ENCODE measurements around the gene C10orf88.
A peak's percentile ranks its signal among the peaks of the same experiment; 100 is the strongest.

Gene C10orf88, protein sequence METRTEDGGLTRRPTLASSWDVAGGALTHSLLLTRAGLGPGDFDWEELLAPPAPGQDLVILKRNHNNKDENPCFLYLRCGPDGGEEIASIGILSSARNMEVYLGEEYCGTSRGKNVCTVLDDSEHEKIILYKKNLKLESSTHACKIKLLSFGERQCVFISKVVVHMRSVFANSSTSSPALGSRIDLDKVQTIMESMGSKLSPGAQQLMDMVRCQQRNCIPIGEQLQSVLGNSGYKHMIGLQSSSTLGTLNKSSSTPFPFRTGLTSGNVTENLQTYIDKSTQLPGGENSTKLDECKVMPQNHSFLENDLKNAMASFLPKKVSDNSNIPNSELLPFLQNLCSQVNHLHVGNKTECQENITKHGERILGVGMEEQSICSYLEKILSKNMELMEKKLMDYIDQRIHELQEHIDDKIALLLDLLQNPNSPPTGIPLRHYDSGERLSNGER

DNA sequence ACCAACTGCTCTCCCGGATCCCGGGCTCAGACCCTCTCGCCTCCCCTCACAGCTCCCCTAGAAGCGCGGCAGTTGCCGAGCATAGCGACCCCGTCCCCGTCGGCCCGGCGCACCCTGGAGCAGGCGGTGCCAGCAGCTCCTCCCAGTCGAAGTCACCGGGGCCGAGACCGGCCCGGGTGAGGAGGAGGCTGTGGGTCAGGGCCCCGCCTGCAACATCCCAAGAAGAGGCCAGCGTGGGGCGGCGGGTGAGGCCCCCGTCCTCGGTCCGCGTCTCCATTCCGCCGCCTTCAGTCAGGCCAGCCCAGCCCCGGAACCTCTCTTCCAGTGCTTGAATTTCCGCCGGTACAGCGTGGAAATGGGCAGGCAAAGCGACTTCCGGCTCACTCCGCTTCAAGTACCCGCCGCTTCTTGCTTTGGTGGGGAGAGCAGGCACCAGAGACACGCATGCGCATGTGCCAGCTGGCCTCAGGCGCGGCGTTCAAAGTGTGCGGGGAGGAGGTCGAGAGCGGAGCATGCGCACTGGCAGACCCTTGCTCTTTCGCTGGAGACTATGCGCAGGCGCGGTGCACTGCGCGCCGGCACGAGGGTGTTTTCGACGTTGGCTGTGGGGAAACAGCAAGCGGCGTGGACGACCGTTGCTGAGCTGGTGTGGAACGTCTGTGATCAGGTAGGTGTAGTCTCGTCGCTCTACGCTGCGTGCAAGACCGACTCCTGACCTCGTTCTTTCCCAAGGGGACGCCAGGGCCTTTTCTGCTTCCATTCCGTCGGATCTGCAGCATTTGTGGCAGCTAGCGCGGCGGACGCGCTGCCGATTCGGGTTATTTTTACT, at the start of gene C10orf88:
Gene C10orf88 (minus strand): TSS at position 326 of the 829 bp plus-strand sequence. CDS start 49 bp downstream, at position 277.
- Mint-ChIP-seq H3K27me3 (ENCODE audit: low read depth) (peaks cover 9% of the 10 kb centered on the region), H3K27ac (peak within 1 kb of the TSS; percentile 84), H3K36me3 (ENCODE audit: low read depth) (peaks cover 13% of the 10 kb centered on the region), H3K4me3 (peak within 1 kb of the TSS; percentile 84), H3K9me3 (no peaks in the 10 kb centered on the region), H3K4me1 (ENCODE audit: low read depth) (peaks cover 21% of the 10 kb centered on the region)

DNA sequence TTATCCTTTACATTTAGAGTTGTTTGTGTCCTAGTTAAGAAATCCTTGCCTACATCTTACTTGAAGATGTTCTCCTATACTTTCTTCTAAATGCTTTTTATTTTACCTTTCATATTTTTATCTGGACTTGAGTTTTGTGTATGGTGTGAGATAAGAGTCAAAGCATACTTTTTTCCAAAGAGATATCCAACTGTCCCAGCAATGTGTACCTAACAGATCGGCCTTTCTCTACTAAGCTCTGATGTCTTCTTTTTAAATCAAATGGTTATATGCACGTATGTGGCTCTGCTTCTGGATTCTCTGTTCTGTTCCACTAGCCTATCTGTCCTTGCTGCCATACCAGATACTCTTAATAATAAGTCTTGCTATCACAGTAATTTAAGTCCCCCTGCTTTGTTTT, 47.3 kb upstream of the C10orf88 start:
- Mint-ChIP-seq H3K27ac (no peak overlapping the region), H3K27me3 (ENCODE audit: low read depth) (no peaks in the 10 kb centered on the region), H3K9me3 (no peaks in the 10 kb centered on the region), H3K4me3 (no peak overlapping the region), H3K36me3 (ENCODE audit: low read depth) (peaks cover 11% of the 10 kb centered on the region), H3K4me1 (ENCODE audit: low read depth) (peaks cover 11% of the 10 kb centered on the region)

DNA sequence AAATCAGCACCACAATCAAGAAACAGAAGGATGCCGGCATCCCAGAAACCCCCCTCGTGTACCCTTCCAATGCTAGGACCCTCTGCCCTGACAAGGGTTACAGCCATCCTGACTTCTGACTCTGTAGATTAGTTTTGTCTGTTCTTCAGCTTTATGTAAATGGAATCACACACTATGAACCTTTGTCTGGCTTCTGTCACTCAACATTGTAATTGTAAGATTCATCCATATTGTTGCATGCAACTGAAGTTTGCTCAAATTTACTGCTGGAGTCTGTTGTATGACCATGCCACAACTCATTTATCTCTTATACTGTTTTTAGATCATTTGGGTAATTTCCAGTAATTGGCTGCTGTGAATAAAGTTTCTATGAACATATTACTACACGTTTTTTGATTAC, 46.1 kb upstream of the C10orf88 start:
- Mint-ChIP-seq H3K36me3 (ENCODE audit: low read depth) (peaks cover 14% of the 10 kb centered on the region), H3K9me3 (no peaks in the 10 kb centered on the region), H3K4me1 (ENCODE audit: low read depth) (peaks cover 11% of the 10 kb centered on the region), H3K4me3 (no peak overlapping the region), H3K27me3 (ENCODE audit: low read depth) (no peaks in the 10 kb centered on the region), H3K27ac (no peak overlapping the region)

DNA sequence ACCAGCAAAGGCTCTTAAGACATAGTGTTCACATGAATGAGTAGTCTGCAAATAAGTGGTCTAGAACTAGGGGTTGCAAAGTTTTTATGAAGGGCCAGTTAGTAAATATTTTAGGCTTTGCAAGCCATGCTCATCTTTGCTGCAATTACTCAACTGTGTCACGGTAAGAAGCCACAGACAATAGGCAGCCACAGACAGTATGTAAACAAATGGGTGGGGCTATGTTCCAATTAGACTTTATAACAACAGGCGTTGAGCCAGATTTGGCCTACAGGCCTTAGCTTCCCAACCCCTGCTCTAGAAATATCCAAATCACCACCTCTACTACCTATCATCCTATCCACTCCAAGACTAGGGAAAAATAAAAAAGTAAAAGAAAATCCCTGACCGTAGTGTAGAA, 45.3 kb upstream of the C10orf88 start:
- H3K4me1 Mint-ChIP-seq (ENCODE audit: low read depth), result peaks cover 11% of the 10 kb centered on the region

DNA sequence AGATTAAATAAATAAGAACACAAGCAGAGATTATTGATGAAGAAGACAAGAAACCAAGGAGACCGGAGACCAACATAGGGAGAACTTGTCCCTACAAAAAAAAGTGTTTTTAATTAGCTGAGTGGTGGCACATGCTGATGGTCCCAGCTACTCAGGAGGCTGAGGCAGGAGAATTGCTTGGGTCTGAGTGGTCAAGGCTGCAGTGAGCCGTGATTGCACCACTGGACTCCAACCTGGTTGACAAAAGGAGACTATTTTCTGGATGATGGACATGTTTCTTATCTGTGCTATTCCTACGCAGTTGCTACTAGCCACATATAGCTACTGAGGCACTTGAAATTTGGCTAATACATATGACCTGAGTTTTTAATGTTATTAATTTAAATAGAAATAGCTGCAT, 44.9 kb upstream of the C10orf88 start:
- H3K4me1 Mint-ChIP-seq (ENCODE audit: low read depth), result peaks cover 11% of the 10 kb centered on the region
- no peaks in the 10 kb centered on the region for H3K27me3 Mint-ChIP-seq (ENCODE audit: low read depth)
- H3K27ac Mint-ChIP-seq, result no peak overlapping the region
- H3K4me3 Mint-ChIP-seq, result no peak overlapping the region
- H3K9me3 Mint-ChIP-seq, result no peaks in the 10 kb centered on the region
- peaks cover 17% of the 10 kb centered on the region for H3K36me3 Mint-ChIP-seq (ENCODE audit: low read depth)

More for the DNA sequence above, 45.3 kb upstream of the C10orf88 start:
- H3K4me3 Mint-ChIP-seq, result no peak overlapping the region
- H3K27me3 Mint-ChIP-seq (ENCODE audit: low read depth), result no peaks in the 10 kb centered on the region
- H3K36me3 Mint-ChIP-seq (ENCODE audit: low read depth), result peaks cover 15% of the 10 kb centered on the region
- H3K27ac Mint-ChIP-seq, result no peak overlapping the region
- no peaks in the 10 kb centered on the region for H3K9me3 Mint-ChIP-seq

DNA sequence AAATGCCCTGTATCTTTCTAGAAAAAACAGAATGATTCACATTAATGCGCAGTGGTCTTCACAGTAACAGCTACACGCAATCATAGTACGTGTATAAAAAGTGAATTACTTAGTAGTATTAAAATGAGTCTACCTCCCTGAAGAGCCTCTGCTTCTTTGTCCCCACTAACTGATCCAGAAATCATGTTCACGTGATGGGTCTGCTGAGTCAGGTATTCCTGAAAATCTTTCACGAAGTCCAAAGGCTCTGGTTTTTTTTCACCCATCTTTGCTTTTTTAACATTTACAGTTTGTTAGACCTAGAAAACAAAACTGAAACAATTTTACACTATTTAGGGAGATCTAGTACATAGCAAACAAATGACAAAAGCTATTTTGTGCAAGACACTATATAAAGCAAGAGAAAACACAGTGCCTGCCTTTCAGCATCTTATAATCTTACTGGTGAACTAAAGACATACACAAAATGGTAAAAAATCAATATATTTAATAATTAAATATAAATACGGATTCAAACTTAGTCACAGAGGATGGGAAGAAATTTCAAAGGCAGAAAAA, 44.4 kb upstream of the C10orf88 start:
- Mint-ChIP-seq H3K27me3 (ENCODE audit: low read depth) (no peaks in the 10 kb centered on the region), H3K4me3 (no peak overlapping the region), H3K4me1 (ENCODE audit: low read depth) (peaks cover 11% of the 10 kb centered on the region), H3K36me3 (ENCODE audit: low read depth) (peaks cover 19% of the 10 kb centered on the region), H3K9me3 (no peaks in the 10 kb centered on the region), H3K27ac (no peak overlapping the region)

DNA sequence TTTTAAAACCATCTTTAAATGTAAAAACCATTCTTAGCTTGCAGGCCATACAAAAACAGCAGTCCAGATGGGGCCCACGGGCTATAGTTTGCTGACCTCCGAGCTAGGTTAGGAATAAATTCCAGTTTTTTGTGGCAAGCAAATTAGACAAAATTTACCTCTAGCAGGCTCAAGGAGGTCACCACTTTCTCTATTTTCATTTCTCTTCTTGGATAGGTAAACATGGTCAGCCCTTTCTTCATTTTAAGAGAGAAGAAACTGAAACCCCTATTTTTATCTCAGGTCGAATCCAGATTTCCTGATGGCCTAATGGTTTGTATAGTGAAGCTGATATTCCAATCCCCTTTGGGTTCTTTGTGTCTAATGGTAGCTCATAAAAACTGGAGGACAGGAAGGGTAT, 43.8 kb upstream of the C10orf88 start:
- no peaks in the 10 kb centered on the region for H3K27me3 Mint-ChIP-seq (ENCODE audit: low read depth)
- H3K4me1 Mint-ChIP-seq (ENCODE audit: low read depth), result peaks cover 11% of the 10 kb centered on the region

DNA sequence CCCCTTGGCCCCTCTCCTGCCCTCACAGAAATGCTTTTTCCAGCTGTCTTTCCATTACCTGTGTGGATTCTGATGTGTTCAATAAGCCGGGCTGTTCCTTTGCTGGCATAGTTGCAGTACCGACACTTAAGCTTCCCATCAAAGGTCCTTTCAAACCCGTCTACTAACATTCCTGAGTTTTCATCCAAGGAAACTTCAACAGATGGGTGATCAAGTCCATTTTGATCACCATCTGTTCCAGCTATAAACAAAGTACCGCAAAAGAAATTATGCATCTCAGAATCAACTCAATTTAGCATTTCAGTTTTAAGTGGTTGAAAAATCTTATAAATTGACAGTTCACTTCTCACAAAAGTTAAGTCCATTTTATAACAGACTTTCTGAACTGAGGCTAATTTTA, 41.9 kb upstream of the C10orf88 start:
- H3K9me3 Mint-ChIP-seq, result no peaks in the 10 kb centered on the region
- H3K36me3 Mint-ChIP-seq (ENCODE audit: low read depth), result peaks cover 16% of the 10 kb centered on the region
- no peak overlapping the region for H3K4me3 Mint-ChIP-seq
- H3K4me1 Mint-ChIP-seq (ENCODE audit: low read depth), result peaks cover 11% of the 10 kb centered on the region
- no peak overlapping the region for H3K27ac Mint-ChIP-seq
- H3K27me3 Mint-ChIP-seq (ENCODE audit: low read depth), result no peaks in the 10 kb centered on the region

More for the DNA sequence above, 43.8 kb upstream of the C10orf88 start:
- H3K27ac Mint-ChIP-seq, result no peak overlapping the region
- no peak overlapping the region for H3K4me3 Mint-ChIP-seq
- peaks cover 19% of the 10 kb centered on the region for H3K36me3 Mint-ChIP-seq (ENCODE audit: low read depth)
- H3K9me3 Mint-ChIP-seq, result no peaks in the 10 kb centered on the region

DNA sequence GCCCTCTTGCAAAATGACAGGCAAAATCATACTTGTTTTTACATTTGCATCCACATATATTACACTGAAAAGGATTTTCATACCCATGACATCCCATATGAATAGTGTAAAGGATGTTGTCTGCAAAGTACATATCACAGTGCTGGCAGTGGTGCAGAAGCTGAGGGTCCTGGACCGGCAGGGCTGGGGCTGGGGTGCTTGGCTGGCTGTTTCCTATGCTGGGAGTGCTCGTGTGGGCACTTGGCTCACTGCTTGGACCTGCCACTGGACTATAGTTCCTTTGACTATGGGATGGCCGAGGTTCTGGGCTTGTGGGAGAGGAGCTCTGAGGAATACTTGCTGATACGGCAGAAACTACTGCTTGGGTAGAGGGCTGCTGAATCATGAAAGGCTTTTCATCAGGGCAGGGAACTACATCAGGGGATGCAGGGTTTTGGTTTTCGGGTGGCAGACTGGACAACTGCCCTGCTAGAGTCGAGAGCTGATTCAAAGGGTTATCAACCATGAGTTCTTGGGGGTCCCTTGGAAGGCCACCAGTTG, 39.8 kb upstream of the C10orf88 start:
- no peak overlapping the region for H3K27ac Mint-ChIP-seq
- peaks cover 17% of the 10 kb centered on the region for H3K36me3 Mint-ChIP-seq (ENCODE audit: low read depth)
- H3K4me3 Mint-ChIP-seq, result no peak overlapping the region
- no peaks in the 10 kb centered on the region for H3K9me3 Mint-ChIP-seq
- no peaks in the 10 kb centered on the region for H3K27me3 Mint-ChIP-seq (ENCODE audit: low read depth)
- peaks cover 4% of the 10 kb centered on the region for H3K4me1 Mint-ChIP-seq (ENCODE audit: low read depth)

DNA sequence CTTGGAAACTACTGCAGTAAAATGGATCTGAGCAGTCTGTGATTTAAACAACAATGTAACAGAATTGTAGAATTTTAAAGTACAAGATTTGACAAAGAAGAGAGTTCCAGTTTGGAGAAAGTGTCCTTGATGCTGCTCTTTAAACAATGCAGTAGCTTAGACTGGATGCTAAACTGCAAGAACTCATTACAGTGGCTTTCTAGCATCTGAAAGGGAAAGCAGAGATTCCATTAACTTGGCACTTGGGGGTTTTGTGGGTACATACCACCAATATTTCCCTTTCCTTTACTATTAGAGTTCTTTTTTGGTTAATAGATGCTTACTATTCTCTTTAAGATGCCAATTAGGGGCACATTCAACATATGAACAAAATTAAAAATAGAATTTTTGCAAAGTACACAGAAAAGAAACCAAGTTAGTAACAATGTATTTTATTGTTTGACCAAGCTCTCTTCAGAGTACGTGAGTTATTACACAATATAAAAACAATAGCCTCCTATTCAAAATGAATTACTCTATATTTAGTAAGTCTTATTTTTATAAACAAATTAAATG, 38.1 kb upstream of the C10orf88 start:
- no peaks in the 10 kb centered on the region for H3K4me1 Mint-ChIP-seq (ENCODE audit: low read depth)
- no peak overlapping the region for H3K27ac Mint-ChIP-seq
- H3K36me3 Mint-ChIP-seq (ENCODE audit: low read depth), result peaks cover 12% of the 10 kb centered on the region
- no peaks in the 10 kb centered on the region for H3K27me3 Mint-ChIP-seq (ENCODE audit: low read depth)
- no peaks in the 10 kb centered on the region for H3K9me3 Mint-ChIP-seq
- no peak overlapping the region for H3K4me3 Mint-ChIP-seq

DNA sequence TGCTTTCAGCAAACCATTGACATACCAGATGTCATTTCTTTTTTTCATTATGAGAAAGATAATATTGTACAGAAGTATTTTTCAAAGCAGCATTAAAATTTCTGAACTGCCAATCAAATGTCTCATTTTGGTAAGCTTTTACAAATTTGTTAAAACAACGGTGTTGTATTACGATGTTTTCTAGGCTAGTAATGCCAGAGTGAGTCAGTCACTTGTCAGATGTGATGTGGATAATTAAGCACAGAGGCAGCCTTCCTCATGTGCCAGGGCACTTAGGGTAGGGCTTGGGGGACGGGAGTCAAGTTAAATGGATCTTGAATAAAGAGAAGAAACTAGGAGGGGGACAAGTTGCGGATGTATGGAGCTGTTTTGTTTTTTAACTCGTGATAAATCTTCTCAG, 36.3 kb upstream of the C10orf88 start:
- Mint-ChIP-seq H3K9me3 (no peaks in the 10 kb centered on the region), H3K27ac (no peak overlapping the region), H3K27me3 (ENCODE audit: low read depth) (no peaks in the 10 kb centered on the region), H3K4me3 (no peak overlapping the region), H3K4me1 (ENCODE audit: low read depth) (no peaks in the 10 kb centered on the region), H3K36me3 (ENCODE audit: low read depth) (peaks cover 7% of the 10 kb centered on the region)

DNA sequence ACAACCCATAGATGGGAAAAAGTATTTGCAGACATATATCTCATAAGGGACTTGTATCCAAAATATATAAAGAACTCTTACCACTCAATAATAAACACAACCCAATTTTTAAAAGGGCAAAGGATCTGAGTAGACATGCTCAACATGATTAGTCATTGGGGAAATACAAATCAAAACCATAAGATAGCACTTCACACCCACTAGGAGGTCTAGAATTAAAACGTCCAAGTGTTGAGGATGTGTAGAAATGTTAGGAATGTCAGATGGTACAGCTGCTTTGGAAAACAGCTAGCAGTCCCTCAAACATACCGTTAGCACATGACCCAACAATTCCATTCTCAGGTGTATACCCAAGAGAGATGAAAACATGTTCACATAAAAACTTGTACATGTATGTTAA, 34.5 kb upstream of the C10orf88 start:
- Mint-ChIP-seq H3K4me3 (no peak overlapping the region), H3K36me3 (ENCODE audit: low read depth) (peaks cover 1% of the 10 kb centered on the region), H3K4me1 (ENCODE audit: low read depth) (no peaks in the 10 kb centered on the region), H3K27ac (no peak overlapping the region), H3K9me3 (no peaks in the 10 kb centered on the region), H3K27me3 (ENCODE audit: low read depth) (no peaks in the 10 kb centered on the region)

DNA sequence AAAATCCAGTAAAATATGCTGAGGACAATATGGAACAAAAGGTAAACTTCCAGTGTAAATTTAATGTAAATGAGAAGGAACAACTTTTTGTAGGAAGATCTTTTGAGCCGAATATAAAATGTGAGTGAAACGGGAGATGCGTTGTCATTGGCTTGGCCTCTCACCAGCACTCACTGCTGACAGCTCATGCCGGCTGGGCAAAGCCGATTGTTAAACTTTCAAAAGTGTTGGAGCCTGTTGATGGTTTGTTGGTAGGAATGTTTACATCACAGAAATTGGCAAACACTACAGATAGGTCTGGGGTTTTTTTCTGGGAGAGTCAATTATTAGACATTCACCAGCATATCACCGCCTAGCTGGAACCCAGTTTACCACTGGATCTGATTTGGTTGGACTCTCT, 32.3 kb upstream of the C10orf88 start:
- Mint-ChIP-seq H3K9me3 (no peaks in the 10 kb centered on the region), H3K4me3 (no peak overlapping the region), H3K4me1 (ENCODE audit: low read depth) (peaks cover 4% of the 10 kb centered on the region), H3K27me3 (ENCODE audit: low read depth) (no peaks in the 10 kb centered on the region), H3K27ac (no peak overlapping the region), H3K36me3 (ENCODE audit: low read depth) (peaks cover 1% of the 10 kb centered on the region)

DNA sequence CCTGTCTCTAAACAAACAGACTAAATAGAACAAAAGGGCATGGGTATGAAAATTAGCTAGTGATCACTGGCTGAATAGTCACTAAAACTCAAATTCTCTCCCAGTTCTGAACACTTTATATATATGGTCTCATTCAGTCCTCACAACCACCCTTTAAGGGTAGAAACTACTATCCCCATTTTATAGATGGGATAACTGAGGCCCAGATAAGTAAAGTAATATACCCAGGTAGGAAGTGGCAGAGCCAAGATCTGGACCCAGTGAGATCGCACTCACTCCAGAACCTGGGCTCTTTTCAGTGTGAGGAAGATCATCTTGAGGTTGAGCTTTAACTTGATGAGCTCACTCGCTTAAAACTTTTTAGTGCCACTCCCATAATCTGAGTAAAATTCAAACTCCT, 30.7 kb upstream of the C10orf88 start:
- Mint-ChIP-seq H3K4me3 (no peak overlapping the region), H3K27ac (no peak overlapping the region), H3K27me3 (ENCODE audit: low read depth) (no peaks in the 10 kb centered on the region), H3K36me3 (ENCODE audit: low read depth) (no peaks in the 10 kb centered on the region), H3K9me3 (no peaks in the 10 kb centered on the region), H3K4me1 (ENCODE audit: low read depth) (peaks cover 17% of the 10 kb centered on the region)
